ENCODE results near the gene ITGAE.

ITGAE gene

GRCh38 chr17:3809135-3809534 lies 8.1 kb upstream of the ITGAE start:
- DNase-seq (ENCODE audit: low read depth), result no peak
- TF ChIP-seq CTCF (conservative IDR thresholded peaks at IDR 0.05; ENCODE audit: low read depth, low read length), result no peak
- H3K4me3 ChIP-seq (ENCODE audit: low read depth, low read length), result no peak overlapping the region

- TF ChIP-seq CTCF (conservative IDR thresholded peaks at IDR 0.05; ENCODE audit: low read depth, low read length), result no peak
- H3K4me3 ChIP-seq (ENCODE audit: low read depth, low read length), result no peak overlapping the region
- DNase-seq (ENCODE audit: low read depth), result peak; percentile 40
Measured at GRCh38 chr17:3808701-3809100, 7.7 kb upstream of the ITGAE start.

GRCh38 chr17:3805581-3805980 lies 4.6 kb upstream of the ITGAE start:
- no peak for TF ChIP-seq CTCF (conservative IDR thresholded peaks at IDR 0.05; ENCODE audit: low read depth, low read length)

GRCh38 chr17:3804503-3804931 lies 3.5 kb upstream of the ITGAE start:
- H3K4me3 ChIP-seq (ENCODE audit: low read depth, low read length), result no peak overlapping the region
- DNase-seq (ENCODE audit: low read depth), result peak; percentile 69
- no peak for TF ChIP-seq CTCF (conservative IDR thresholded peaks at IDR 0.05; ENCODE audit: low read depth, low read length)

More at GRCh38 chr17:3805581-3805980, 4.6 kb upstream of the ITGAE start:
- no peak for DNase-seq (ENCODE audit: low read depth)
- H3K4me3 ChIP-seq (ENCODE audit: low read depth, low read length), result no peak overlapping the region

GRCh38 chr17:3803308-3803640 lies 2.3 kb upstream of the ITGAE start:
- H3K4me3 ChIP-seq (ENCODE audit: low read depth, low read length), result no peak overlapping the region
- DNase-seq (ENCODE audit: low read depth), result no peak
- TF ChIP-seq CTCF (conservative IDR thresholded peaks at IDR 0.05; ENCODE audit: low read depth, low read length), result no peak

- H3K4me3 ChIP-seq (ENCODE audit: low read depth, low read length), result no peak overlapping the region
- peak; percentile 93 for DNase-seq (ENCODE audit: low read depth)
- peak; percentile 15 for TF ChIP-seq CTCF (conservative IDR thresholded peaks at IDR 0.05; ENCODE audit: low read depth, low read length)
Measured at GRCh38 chr17:3802461-3803307, 1.7 kb upstream of the ITGAE start.

GRCh38 chr17:3801792-3802191 lies 804 bp upstream of the ITGAE start:
- DNase-seq (ENCODE audit: low read depth), result no peak
- no peak overlapping the region for H3K4me3 ChIP-seq (ENCODE audit: low read depth, low read length)
- no peak for TF ChIP-seq CTCF (conservative IDR thresholded peaks at IDR 0.05; ENCODE audit: low read depth, low read length)

Measured in choroid plexus epithelial cell (primary cell).